Astrocyte (in vitro differentiated cells and primary cell): ENCODE data around the gene RDH13. TPM values are rescaled to one million over a fixed set of nuclear protein-coding genes. Genes with fewer than 3 reads are reported as not detected.

Experiments
- DNase-seq: peaks from one replicate; pipeline ENCODE4 v3.0.0-alpha.2; 2010; ENCODE audit warnings: low read depth
- FAIRE-seq: peaks from 2 replicates; lab custom pipeline; 2011; peaks lifted over from hg19 to GRCh38; lab: Jason Lieb, UNC
- H2AFZ ChIP-seq: 2 replicates; pipeline ENCODE4 v1.6.0; 2012; ENCODE audit warnings: low read depth, low read length, inconsistent platforms
- H3K27ac ChIP-seq: 2 replicates; pipeline ENCODE4 v1.5.1; 2011; ENCODE audit warnings: low read depth, low read length, inconsistent platforms
- H3K27me3 ChIP-seq: 2 replicates; pipeline ENCODE4 v1.6.0; 2011; ENCODE audit warnings: low read length, inconsistent platforms; ENCODE audit not compliant: insufficient read depth
- H3K36me3 ChIP-seq: 2 replicates; pipeline ENCODE4 v1.5.1; 2011; ENCODE audit warnings: low read length, inconsistent platforms; ENCODE audit not compliant: insufficient read depth
- H3K4me1 ChIP-seq: 2 replicates; pipeline ENCODE4 v1.5.1; 2011; ENCODE audit warnings: low read length, inconsistent platforms; ENCODE audit not compliant: insufficient read depth
- H3K4me2 ChIP-seq: 2 replicates; pipeline ENCODE4 v1.6.0; 2012; ENCODE audit warnings: low read length, inconsistent platforms
- H3K4me3 ChIP-seq: 2 replicates; pipeline ENCODE4 v1.5.1; 2011; ENCODE audit warnings: low read depth, mild to moderate bottlenecking, low read length, inconsistent platforms; ENCODE audit not compliant: insufficient read depth
- H3K79me2 ChIP-seq: 2 replicates; pipeline ENCODE4 v1.6.0; 2012; ENCODE audit warnings: mild to moderate bottlenecking, low read length, inconsistent platforms; ENCODE audit not compliant: insufficient read depth
- H3K9ac ChIP-seq: 2 replicates; pipeline ENCODE4 v1.6.0; 2012; ENCODE audit warnings: mild to moderate bottlenecking, low read length, inconsistent platforms
- H3K9me3 ChIP-seq: 2 replicates; pipeline ENCODE4 v1.5.1; 2012; ENCODE audit warnings: low read depth, mild to moderate bottlenecking, low read length, inconsistent platforms; ENCODE audit not compliant: insufficient read depth
- H4K20me1 ChIP-seq: 2 replicates; pipeline ENCODE4 v1.6.0; 2012; ENCODE audit warnings: low read length, inconsistent platforms; ENCODE audit not compliant: insufficient read depth
- H3K27ac Mint-ChIP-seq: one replicate; pipeline ENCODE4 v1.8.0; 2021; ENCODE audit warnings: mild to moderate bottlenecking, mixed read lengths; ENCODE audit not compliant: unreplicated experiment
- H3K27me3 Mint-ChIP-seq: one replicate; pipeline ENCODE4 v1.8.0; 2021; ENCODE audit warnings: low read depth, mixed read lengths; ENCODE audit not compliant: unreplicated experiment
- H3K36me3 Mint-ChIP-seq: one replicate; pipeline ENCODE4 v1.8.0; 2021; ENCODE audit warnings: low read depth, mixed read lengths; ENCODE audit not compliant: unreplicated experiment
- H3K4me1 Mint-ChIP-seq: one replicate; pipeline ENCODE4 v1.8.0; 2021; ENCODE audit warnings: low read depth, mixed read lengths; ENCODE audit not compliant: unreplicated experiment
- H3K4me3 Mint-ChIP-seq: one replicate; pipeline ENCODE4 v1.8.0; 2021; ENCODE audit warnings: mild to moderate bottlenecking, moderate library complexity, mixed read lengths; ENCODE audit not compliant: unreplicated experiment
- H3K9me3 Mint-ChIP-seq: one replicate; pipeline ENCODE4 v1.8.0; 2021; ENCODE audit warnings: mild to moderate bottlenecking, mixed read lengths; ENCODE audit not compliant: unreplicated experiment
- CTCF ChIP-seq: IDR thresholded peaks from 2 replicates; pipeline ENCODE4 v1.5.1; 2011; ENCODE audit warnings: low read depth, mild to moderate bottlenecking, inconsistent platforms, low read length, moderate library complexity; ENCODE audit not compliant: insufficient read depth
- EZH2 ChIP-seq: IDR thresholded peaks from 2 replicates; pipeline ENCODE4 v1.6.1; 2012; ENCODE audit warnings: mild to moderate bottlenecking, low read length, inconsistent platforms; ENCODE audit not compliant: insufficient read depth
- total RNA-seq: library from RNA; stranded (reverse); gene quantifications from 2 replicates; pipeline ENCODE4 v1.2.1, GENCODE V29; 2021

The RDH13 gene
- total RNA-seq, 1 donor from 2014 or later: 22.6 TPM

GRCh38 chr19:55044771-55045716 is 17.9 kb downstream of the RDH13 start:
- Mint-ChIP-seq H3K4me3 (no peak overlapping the region), H3K27ac (no peak overlapping the region), H3K27me3 (no peaks in the 10 kb centered on the region), H3K9me3 (no peaks in the 10 kb centered on the region), H3K36me3 (peaks cover 20% of the 10 kb centered on the region), H3K4me1 (no peaks in the 10 kb centered on the region)
- no peak for DNase-seq
- no peak overlapping the region for H3K9ac ChIP-seq
- no peak overlapping the region for H3K4me2 ChIP-seq
- no peak overlapping the region for H3K4me3 ChIP-seq
- no peaks in the 10 kb centered on the region for H3K79me2 ChIP-seq
- H4K20me1 ChIP-seq: no peaks in the 10 kb centered on the region
- TF ChIP-seq CTCF (no peak), EZH2 (no peak)
- no peak overlapping the region for H2AFZ ChIP-seq
- H3K4me1 ChIP-seq: no peaks in the 10 kb centered on the region
- H3K36me3 ChIP-seq: peaks cover 5% of the 10 kb centered on the region
- no peak overlapping the region for H3K27ac ChIP-seq
- no peaks in the 10 kb centered on the region for H3K27me3 ChIP-seq
- H3K9me3 ChIP-seq: no peaks in the 10 kb centered on the region
- no peak for FAIRE-seq

GRCh38 chr19:55044286-55044685 is 18.7 kb downstream of the RDH13 start:
- Mint-ChIP-seq H3K27me3 (no peaks in the 10 kb centered on the region), H3K36me3 (peaks cover 22% of the 10 kb centered on the region), H3K27ac (no peak overlapping the region), H3K4me1 (no peaks in the 10 kb centered on the region), H3K9me3 (no peaks in the 10 kb centered on the region), H3K4me3 (no peak overlapping the region)
- no peak for TF ChIP-seq EZH2
- no peak for TF ChIP-seq CTCF
- H3K4me3 ChIP-seq: no peak overlapping the region
- H4K20me1 ChIP-seq: no peaks in the 10 kb centered on the region
- no peaks in the 10 kb centered on the region for H3K79me2 ChIP-seq
- H3K4me1 ChIP-seq: no peaks in the 10 kb centered on the region
- FAIRE-seq: no peak
- H3K4me2 ChIP-seq: no peak overlapping the region
- H3K9ac ChIP-seq: no peak overlapping the region
- no peak for DNase-seq
- H3K27me3 ChIP-seq: no peaks in the 10 kb centered on the region
- no peak overlapping the region for H2AFZ ChIP-seq
- no peaks in the 10 kb centered on the region for H3K9me3 ChIP-seq
- H3K36me3 ChIP-seq: peaks cover 5% of the 10 kb centered on the region
- no peak overlapping the region for H3K27ac ChIP-seq

GRCh38 chr19:55042688-55043087 is 20.3 kb downstream of the RDH13 start:
- Mint-ChIP-seq H3K4me1 (no peaks in the 10 kb centered on the region), H3K9me3 (peaks cover 2% of the 10 kb centered on the region), H3K36me3 (peaks cover 19% of the 10 kb centered on the region), H3K4me3 (no peak overlapping the region), H3K27ac (no peak overlapping the region), H3K27me3 (no peaks in the 10 kb centered on the region)
- no peaks in the 10 kb centered on the region for H3K79me2 ChIP-seq
- DNase-seq (no peak), FAIRE-seq (no peak)
- no peak overlapping the region for H3K4me2 ChIP-seq
- peaks cover 1% of the 10 kb centered on the region for H3K36me3 ChIP-seq
- no peaks in the 10 kb centered on the region for H4K20me1 ChIP-seq
- no peak for TF ChIP-seq CTCF
- TF ChIP-seq EZH2: no peak
- H3K9me3 ChIP-seq: no peaks in the 10 kb centered on the region
- no peak overlapping the region for H3K4me3 ChIP-seq
- H3K27ac ChIP-seq: no peak overlapping the region
- H3K9ac ChIP-seq: no peak overlapping the region
- H3K4me1 ChIP-seq: no peaks in the 10 kb centered on the region
- H2AFZ ChIP-seq: no peak overlapping the region
- H3K27me3 ChIP-seq: no peaks in the 10 kb centered on the region
